K562 treated with DMSO at 1 percent for 4 hours (cell line): ENCODE results near the gene TBC1D24. TPM values are rescaled to one million over a fixed set of nuclear protein-coding genes. Genes with fewer than 3 reads are reported as not detected.

Experiments
- total RNA-seq: library from RNA; unstranded; fragments of 300-600 nt; gene quantifications from 2 replicates; pipeline ENCODE4 v1.2.3, GENCODE V29; 2022; ENCODE audit not compliant: insufficient read depth

The TBC1D24 gene
- 5.7 and 10.9 TPM in 2 replicates for total RNA-seq

DNA sequence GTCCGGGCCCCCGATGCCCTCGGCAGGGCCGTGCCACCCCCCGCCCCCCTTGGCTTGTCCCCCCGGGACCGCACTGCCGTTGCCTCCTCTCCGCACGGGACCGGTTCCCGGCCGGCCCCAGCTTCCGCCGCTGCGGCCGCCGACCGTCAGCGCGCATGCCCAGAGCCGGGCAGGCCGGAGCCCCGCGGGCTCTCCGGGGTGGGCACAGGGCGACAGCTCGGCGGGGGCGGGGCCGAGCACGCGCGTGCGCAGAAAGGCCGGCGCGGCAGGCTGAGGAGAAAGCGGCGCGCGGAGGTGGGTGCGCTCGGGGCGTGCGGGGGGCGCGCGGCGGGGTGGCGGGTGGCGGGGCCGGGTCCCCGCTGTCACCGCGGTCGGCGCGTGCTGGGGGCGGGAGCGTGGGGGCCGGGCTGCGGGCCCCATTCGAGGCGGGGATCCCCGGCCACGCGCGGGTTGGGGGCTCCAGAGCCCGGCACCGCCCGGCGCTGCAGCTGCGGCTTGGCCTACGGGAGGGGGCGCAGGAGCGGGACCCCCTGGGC is at the start of gene TBC1D24:
Gene TBC1D24 (plus strand): TSS at position 251 of the 536 bp plus-strand sequence. CDS start 21,022 bp downstream, outside the sequence.

DNA sequence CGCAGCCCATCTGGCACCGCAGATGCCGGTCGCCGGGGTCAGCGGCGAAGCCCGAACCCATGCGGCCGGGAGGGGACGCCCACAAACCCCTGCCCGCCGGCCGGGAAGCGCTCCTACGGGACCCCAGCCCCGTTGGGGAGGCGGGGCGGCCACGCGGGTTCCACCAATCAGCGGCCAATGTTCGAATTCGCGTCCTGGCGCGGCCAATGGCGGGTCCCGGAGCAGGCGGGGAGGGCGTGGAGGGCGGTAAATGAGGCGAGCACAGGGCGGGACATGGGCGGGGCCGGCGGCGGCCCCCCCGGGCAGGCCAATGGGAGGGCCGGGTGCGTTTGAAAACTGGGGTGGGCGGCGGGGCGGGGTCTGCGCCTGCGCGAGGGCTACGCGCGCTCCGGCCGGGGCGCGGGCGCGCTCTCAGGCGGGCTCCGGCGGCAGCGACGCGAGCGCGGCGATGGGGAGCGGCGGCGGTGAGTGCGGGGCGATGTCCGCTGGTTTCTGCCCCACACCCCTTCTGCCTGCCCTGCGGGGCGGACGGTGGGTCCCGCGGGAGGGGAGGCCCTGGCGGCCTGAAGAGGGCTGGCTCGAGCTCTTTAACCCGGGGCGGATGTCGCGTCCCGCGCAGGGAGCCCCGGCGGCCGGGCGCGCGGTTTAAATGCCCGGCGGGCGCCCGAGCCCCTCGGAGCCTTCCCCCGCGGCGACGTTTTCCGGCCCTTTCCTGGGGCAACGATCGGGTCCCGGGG is 45.7 kb upstream of the TBC1D24 start, which contains the start of gene CCNF:
Gene CCNF (plus strand): TSS at position 414 of the 737 bp plus-strand sequence. CDS start 35 bp downstream, at position 449.

DNA sequence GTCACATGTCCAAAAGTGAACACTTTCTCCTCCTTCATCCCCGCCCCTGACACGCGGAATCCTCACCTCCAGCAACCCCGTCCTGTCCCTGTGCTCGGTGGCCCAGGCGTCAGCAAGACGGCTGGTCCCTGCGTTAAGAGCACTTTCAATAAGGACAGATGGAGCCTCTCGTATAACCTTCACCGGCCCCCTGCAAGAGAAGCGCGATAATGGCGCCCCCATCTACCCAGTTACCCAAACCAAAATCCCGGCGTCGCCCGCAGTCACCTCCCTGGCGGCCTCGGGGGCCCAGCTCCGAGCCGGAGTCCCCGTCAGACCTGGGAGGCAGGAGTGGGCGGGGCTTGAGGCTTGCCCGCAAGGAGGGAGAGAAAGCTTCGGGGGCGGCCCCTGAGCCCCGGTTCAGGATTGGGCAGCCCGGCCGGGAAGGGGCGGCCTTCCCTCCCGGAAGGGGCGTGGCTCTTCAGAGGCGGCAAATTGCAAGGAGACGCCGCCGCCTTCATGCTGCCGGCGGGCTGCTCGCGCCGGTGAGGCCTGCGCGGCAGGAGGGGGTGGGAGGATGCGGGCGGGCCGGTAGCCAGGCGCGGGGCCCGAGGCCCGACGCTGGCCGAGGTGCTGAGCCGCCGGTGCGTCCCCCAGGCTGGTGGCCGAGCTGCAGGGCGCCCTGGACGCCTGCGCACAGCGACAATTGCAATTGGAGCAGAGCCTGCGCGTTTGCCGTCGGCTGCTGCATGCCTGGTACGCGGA is 15.1 kb upstream of the TBC1D24 start, which contains the start of gene TEDC2:
Gene TEDC2 (plus strand): TSS at position 463 of the 744 bp plus-strand sequence. CDS start 36 bp downstream, at position 499.

GRCh38 chr16:2471016-2471652 is 3.8 kb upstream of the TBC1D24 start, which contains the start of gene NTN3:
Gene NTN3 (plus strand): TSS chr16:2471297. CDS start chr16:2471702, 405 bp downstream.

GRCh38 chr16:2513405-2514332 is 38.7 kb downstream of the TBC1D24 start, which contains the start of gene ATP6V0C:
Gene ATP6V0C (plus strand): TSS chr16:2513952. CDS start chr16:2514104, 152 bp downstream.

GRCh38 chr16:2520097-2520783 is 45.3 kb downstream of the TBC1D24 start, which contains the start of gene AMDHD2:
Gene AMDHD2 (plus strand): TSS chr16:2520371. CDS start chr16:2520459, 88 bp downstream.

DNA sequence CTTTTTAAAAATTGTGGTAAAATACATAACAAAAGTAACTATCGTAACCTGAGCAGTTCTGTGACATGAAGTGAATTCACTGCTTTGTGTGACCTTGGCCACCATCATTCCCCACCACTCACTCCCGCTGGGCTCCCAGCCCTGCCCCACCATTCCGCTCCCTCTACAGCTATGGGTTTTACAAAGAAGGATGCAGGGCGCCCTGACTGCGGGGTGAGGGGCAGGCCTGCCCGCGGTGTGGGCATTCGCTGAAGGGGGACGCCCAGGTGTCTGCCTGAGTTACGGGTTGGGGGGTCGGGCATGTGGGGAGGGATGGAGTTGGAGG is 56.4 kb downstream of the TBC1D24 start, which contains the start of gene CEMP1:
Gene CEMP1 (minus strand): TSS at position 38 of the 325 bp plus-strand sequence. CDS start 335 bp downstream, outside the sequence.

DNA sequence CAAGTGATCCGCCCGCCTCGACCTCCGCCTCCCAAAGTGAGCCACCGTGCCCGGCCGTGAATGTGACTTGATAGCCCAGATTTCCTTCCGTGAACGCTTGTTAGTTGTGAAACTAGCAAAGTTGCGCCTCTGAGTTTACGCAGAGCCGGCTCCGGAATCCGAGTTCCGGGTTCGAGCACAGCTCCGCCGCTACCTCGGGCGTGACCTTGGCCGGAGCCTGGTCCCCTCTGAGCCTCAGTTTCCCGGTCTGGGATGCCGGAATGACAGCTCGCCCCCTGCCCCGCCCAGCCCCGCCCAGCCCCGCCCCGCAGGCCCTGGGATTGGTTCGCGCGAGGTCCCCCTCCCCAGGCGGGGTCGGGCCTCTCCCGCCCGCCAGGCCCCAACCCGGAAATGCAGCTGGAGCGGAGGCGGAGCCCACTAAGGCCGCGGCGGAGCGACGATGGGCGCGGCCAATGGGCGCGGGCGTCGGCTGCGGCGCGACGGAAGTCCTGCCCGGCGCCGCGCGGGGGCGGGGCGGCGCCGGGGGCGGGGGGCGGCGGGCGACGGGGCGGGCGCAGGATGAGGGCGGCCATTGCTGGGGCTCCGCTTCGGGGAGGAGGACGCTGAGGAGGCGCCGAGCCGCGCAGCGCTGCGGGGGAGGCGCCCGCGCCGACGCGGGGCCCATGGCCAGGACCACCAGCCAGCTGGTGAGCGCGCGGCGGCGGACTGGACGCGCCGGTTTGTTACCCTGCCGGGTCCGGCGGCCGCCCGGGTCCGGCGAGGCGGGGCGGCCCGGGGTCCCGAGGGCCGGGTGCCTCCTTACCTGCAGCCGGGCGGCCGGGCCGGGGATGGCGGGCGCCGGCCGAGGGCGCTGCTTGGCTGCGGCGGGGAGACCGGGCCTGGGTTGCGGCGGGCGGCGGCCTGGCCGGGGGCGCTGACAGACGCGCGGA is 62.8 kb downstream of the TBC1D24 start, which contains the start of gene PDPK1:
Gene PDPK1 (plus strand): TSS at position 571 of the 929 bp plus-strand sequence. CDS start 92 bp downstream, at position 663.

Other genes with a start within 250 kb of the TBC1D24 start
- 5.4 and 6.1 TPM in 2 replicates for gene DNASE1L2, start 238.7 kb upstream of the TBC1D24 start, total RNA-seq
- 309 and 412 TPM in 2 replicates for gene ECI1, start 223.5 kb upstream of the TBC1D24 start, total RNA-seq
- 182 and 221 TPM in 2 replicates for gene RNPS1, start 207.0 kb upstream of the TBC1D24 start, total RNA-seq
- gene ABCA3, start 134.4 kb upstream of the TBC1D24 start, total RNA-seq = 18.9 and 25.4 TPM in 2 replicates
- gene CCNF, start 45.7 kb upstream of the TBC1D24 start, total RNA-seq = 25.8 and 36.2 TPM in 2 replicates
- 24.5 and 30.6 TPM in 2 replicates for gene TEDC2, start 15.0 kb upstream of the TBC1D24 start, total RNA-seq
- gene NTN3, start 3.8 kb upstream of the TBC1D24 start, total RNA-seq = 0.42 TPM in 1 of 2 replicates, not detected in the other
- 470 and 495 TPM in 2 replicates for gene ATP6V0C, start 38.8 kb downstream of the TBC1D24 start, total RNA-seq
- gene AMDHD2, start 45.2 kb downstream of the TBC1D24 start, total RNA-seq = 24.0 and 36.2 TPM in 2 replicates
- gene CEMP1, start 56.3 kb downstream of the TBC1D24 start, total RNA-seq = 5.9 and 8.3 TPM in 2 replicates
- 23.1 and 30.0 TPM in 2 replicates for gene PDPK1, start 62.9 kb downstream of the TBC1D24 start, total RNA-seq
- gene KCTD5, start 207.4 kb downstream of the TBC1D24 start, total RNA-seq = 55.1 and 57.0 TPM in 2 replicates
- gene PRSS27, start 245.1 kb downstream of the TBC1D24 start, total RNA-seq = 0.61 and 1.9 TPM in 2 replicates